ENCODE data around the gene LGSN. TPM values are rescaled to one million over a fixed set of nuclear protein-coding genes. Genes with fewer than 3 reads are reported as not detected.

Gene LGSN
- total and polyA plus RNA-seq, 2 of the 13 experiments (the other 11 are each of a cell fraction or from before 2014, with no cell fraction given) = 0.13 to 0.63 TPM

DNA sequence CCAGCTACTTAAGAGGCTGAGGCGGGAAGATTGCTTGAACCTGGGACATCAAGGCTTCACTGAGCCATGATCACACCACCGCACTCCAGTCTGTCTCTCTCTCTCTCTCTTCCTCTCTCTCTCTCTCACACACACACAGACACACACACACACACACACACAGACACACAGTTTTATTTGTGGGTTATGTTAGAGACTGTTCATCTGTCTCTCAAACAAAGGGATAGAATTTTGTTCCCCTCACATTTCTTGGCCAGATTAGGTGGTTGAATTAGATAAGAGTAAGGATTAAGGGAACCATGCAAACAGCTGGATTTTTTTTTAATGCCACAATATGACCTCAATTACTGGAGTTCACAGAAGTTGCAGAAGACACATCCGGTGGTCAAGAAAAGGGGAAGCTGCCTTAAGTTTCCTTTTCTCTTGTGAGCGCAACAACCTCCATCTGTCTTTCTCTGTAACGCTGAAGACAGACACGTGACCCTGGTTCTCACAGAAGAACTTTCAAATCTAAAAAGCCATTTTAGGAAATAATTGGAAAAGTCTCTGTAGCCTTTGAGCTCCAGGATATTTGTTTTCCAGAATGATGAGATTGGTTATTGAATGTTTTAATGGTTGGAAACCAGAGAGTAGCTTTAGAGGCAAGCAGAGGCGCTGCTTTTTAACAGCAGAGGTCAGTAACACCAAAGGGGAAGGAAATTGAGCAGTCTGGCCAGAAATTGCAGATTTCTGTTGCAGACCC lies 32.9 kb upstream of the LGSN start (continued):
- TF ChIP-seq ZNF276 (CRISPR knock-in tag; IDR thresholded peaks at IDR 0.05; ENCODE audit: low read depth) (no peak), ZNF577 (CRISPR knock-in tag; IDR thresholded peaks at IDR 0.05; ENCODE audit: borderline replicate concordance, low read depth) (no peak), KAT8 (CRISPR knock-in tag; IDR thresholded peaks at IDR 0.05) (peak; percentile 77), HNF4A (CRISPR knock-in tag; IDR thresholded peaks at IDR 0.05) (peak; percentile 37; the same call in 1 of the 2 replicates), ZNF672 (CRISPR knock-in tag; IDR thresholded peaks at IDR 0.05) (no peak), ZMYM2 (CRISPR knock-in tag; IDR thresholded peaks at IDR 0.05) (no peak), KLF9 (CRISPR knock-in tag; IDR thresholded peaks at IDR 0.05; ENCODE audit: low read depth) (no peak), ZNF776 (CRISPR knock-in tag; IDR thresholded peaks at IDR 0.05) (no peak), ZC3H13 (CRISPR knock-in tag; IDR thresholded peaks at IDR 0.05) (no peak), TBL1XR1 (IDR thresholded peaks at IDR 0.05; ENCODE audit: borderline replicate concordance, low read length, partially characterized antibody) (no peak), REPIN1 (CRISPR knock-in tag; IDR thresholded peaks at IDR 0.05; ENCODE audit: borderline replicate concordance, low read depth) (peak; percentile 56; the same call in 1 of the 2 replicates), GZF1 (CRISPR knock-in tag; IDR thresholded peaks at IDR 0.05) (no peak), BRCA1 (CRISPR knock-in tag; IDR thresholded peaks at IDR 0.05) (peak; percentile 80), SIX1 (CRISPR knock-in tag; IDR thresholded peaks at IDR 0.05; ENCODE audit: borderline replicate concordance) (0 out of 2 replicates have a peak, but pooled peaks have one; percentile 29), GFI1 (CRISPR knock-in tag; IDR thresholded peaks at IDR 0.05; ENCODE audit: borderline replicate concordance) (peak; percentile 64), TRAFD1 (CRISPR knock-in tag; IDR thresholded peaks at IDR 0.05; ENCODE audit: borderline replicate concordance) (no peak), FOXK2 (IDR thresholded peaks at IDR 0.05) (no peak), ETS1 (CRISPR knock-in tag; IDR thresholded peaks at IDR 0.05) (no peak), HDAC2 (CRISPR knock-in tag; IDR thresholded peaks at IDR 0.05) (peak; percentile 71), ERF (CRISPR knock-in tag; IDR thresholded peaks at IDR 0.05) (peak; percentile 86), KDM1A (CRISPR knock-in tag; IDR thresholded peaks at IDR 0.05) (no peak), ZKSCAN8 (CRISPR knock-in tag; IDR thresholded peaks at IDR 0.05; ENCODE audit: borderline replicate concordance) (peak; percentile 66; the same call in 1 of the 2 replicates), MEIS1 (CRISPR knock-in tag; IDR thresholded peaks at IDR 0.05; ENCODE audit: borderline replicate concordance) (no peak), BHLHE40 (IDR thresholded peaks at IDR 0.05; ENCODE audit: low read length) (peak; percentile 7; the same call in 1 of the 2 replicates)
- TF ChIP-seq, protein P1, sequence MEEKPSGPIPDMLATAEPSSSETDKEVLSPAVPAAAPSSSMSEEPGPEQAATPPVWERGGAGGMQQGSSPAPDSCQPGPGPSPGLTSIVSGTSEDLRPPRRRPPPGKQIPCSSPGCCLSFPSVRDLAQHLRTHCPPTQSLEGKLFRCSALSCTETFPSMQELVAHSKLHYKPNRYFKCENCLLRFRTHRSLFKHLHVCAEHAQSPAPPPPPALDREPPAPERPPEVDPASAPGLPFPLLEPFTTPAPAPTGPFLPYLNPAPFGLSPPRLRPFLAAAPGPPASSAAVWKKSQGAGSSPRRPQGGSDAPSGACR (CRISPR knock-in tag; IDR thresholded peaks at IDR 0.05) = 0 out of 2 replicates have a peak, but pooled peaks have one; percentile 34

All from HepG2 (cell line).